Testis (tissue), 5 donors: Measurements from ENCODE around the gene HNF1A. TPM values are rescaled to one million over a fixed set of nuclear protein-coding genes. Genes with fewer than 3 reads are reported as not detected.
A peak's percentile ranks its signal among the peaks of the same experiment; 100 is the strongest.

Experiments
- DNase-seq: peaks from one replicate; pipeline ENCODE4 v3.0.0-alpha.2; 2019
- H3K27ac ChIP-seq, 2 donors: fragments of 200-600 bp; sonication (generic); one replicate each; pipeline ENCODE4 v1.5.1; 2019
- H3K27me3 ChIP-seq: fragments of 200-600 bp; sonication (generic); one replicate; pipeline ENCODE4 v1.5.1; 2019
- H3K36me3 ChIP-seq: fragments of 200-600 bp; sonication (generic); one replicate; pipeline ENCODE4 v1.5.1; 2017; ENCODE audit warnings: low read depth; ENCODE audit errors: missing control alignments
- H3K4me1 ChIP-seq: fragments of 200-600 bp; sonication (generic); one replicate; pipeline ENCODE4 v1.5.1; 2019
- H3K4me3 ChIP-seq, 2 donors: fragments of 200-600 bp; sonication (generic); one replicate each; pipeline ENCODE4 v1.5.1; 2017 to 2019
- H3K9me3 ChIP-seq: fragments of 200-600 bp; sonication (generic); one replicate; pipeline ENCODE4 v1.5.1; 2017
- CTCF ChIP-seq, 3 experiments: fragments of 450-650 bp in 2 of 3; fragments of 200-600 bp in 1 of 3; sonication (generic) in 1 of 3; IDR thresholded peaks; one replicate each; pipeline ENCODE4 v1.5.1; 2016 to 2019; ENCODE audit warnings: antibody characterized with exemption in 3 of 3, mild to moderate bottlenecking in 2 of 3, moderate library complexity in 1 of 3
- POLR2A ChIP-seq: fragments of 450-650 bp; IDR thresholded peaks from one replicate; pipeline ENCODE4 v1.6.1; 2017; ENCODE audit warnings: antibody characterized with exemption, mild to moderate bottlenecking, moderate library complexity
- WGBS, 2 donors: methylation state at CpG; one replicate each; pipeline ENCODE4 v1.1.5; 2018; 5-methylcytosine and 5-hydroxymethylcytosine counted together
- intact Hi-C: fragments of 100-400 bp; cut with DNase I; formaldehyde crosslinking; loops from one replicate; pipeline ENCODE4 v1.15.1; 2023; ENCODE audit warnings: low total_unique reads
- long read RNA-seq, 2 donors: transcript quantifications; one replicate each; lab custom pipeline, GENCODE V29; 2026
- polyA plus RNA-seq: library from polyadenylated mRNA; stranded (reverse); fragments of 350-450 nt; fragmentation: Illumina TruSeq; extraction: RNeasy Lipid Tissue Mini Kit (QIAGEN cat#74804); gene quantifications from one replicate; pipeline ENCODE4 v1.2.3, GENCODE V29; 2014; ENCODE audit warnings: low read depth, low replicate concordance; ENCODE audit not compliant: insufficient read depth
- total RNA-seq, 2 donors: library from RNA; depleted of rRNA; stranded (reverse); fragments of >200 nt; gene quantifications; one replicate each; pipeline ENCODE4 v1.2.3, GENCODE V29; 2016

Gene HNF1A
- total RNA-seq, result under 1 TPM; 0.79 to 0.81 TPM
- 0.70 TPM for polyA plus RNA-seq
- long read RNA-seq, donor 1, result 0 reads
- long read RNA-seq, donor 2, result 0 reads

- TF ChIP-seq CTCF (IDR thresholded peaks at IDR 0.05) (no peak), POLR2A (no peak)
- H3K4me3 ChIP-seq, result no peak within 1 kb of the TSS
- no peaks in the 10 kb centered on the region for H3K36me3 ChIP-seq
- no peaks in the 10 kb centered on the region for H3K27me3 ChIP-seq
- peak; percentile 22 for DNase-seq
- intact Hi-C loops, result loop anchor here (10.0 kb wide), 1 partner anchor 334 kb away; the partner anchor contains the start of gene CABP1
- H3K4me1 ChIP-seq, result no peaks in the 10 kb centered on the region
- 58% methylated on average over 17 to 31 of the region's 40 CpGs for WGBS, 2 donors
- no peak within 1 kb of the TSS for H3K27ac ChIP-seq
- no peaks in the 10 kb centered on the region for H3K9me3 ChIP-seq
Observed at GRCh38 chr12:120978296-120979219, at the start of gene HNF1A. Gene HNF1A (plus strand): TSS chr12:120978543. CDS start chr12:120978769, 226 bp downstream.

DNA sequence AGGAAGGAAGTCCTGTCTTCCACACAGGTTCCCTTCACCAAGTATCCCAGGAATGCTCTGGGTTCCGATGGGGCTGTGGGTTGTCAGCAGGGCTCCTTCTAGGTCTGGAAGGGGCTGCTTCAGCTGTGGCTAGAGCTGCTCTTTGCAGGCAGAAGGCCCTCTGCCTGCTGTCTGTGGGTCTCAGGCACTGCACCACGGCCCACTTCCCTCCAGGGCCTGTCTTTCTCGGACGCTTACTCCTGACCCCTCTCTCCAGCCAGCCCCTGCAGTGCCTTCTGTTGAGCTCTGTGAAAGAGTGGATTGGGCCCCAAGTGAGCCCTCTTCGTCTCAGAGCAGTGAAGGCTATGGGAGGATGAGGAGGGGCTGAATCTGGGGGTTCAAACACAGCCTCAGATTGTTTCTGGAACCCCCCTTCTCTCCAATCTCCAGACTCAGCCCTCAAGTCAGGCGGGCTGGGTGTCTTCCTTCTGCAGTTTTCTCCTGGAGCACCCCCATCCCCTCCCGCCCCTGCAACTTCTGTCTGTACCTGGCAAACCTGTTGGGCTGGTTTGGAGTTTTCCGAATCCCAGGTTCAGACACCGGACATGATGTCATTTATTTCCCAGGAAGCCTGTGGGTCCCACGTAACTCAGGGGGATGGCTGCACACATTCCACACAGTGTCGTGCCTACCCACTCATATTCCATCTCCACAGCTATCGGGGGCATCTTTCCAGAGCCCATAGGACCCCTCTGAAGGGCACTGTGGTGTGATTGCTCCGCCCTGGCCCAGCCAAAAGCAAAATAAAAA lies 49.3 kb upstream of the HNF1A start:
- TF ChIP-seq CTCF (IDR thresholded peaks at IDR 0.05), result no peak
- no peak for TF ChIP-seq POLR2A
- no peak overlapping the region for H3K27ac ChIP-seq
- 81 to 87% methylated on average over 12 to 13 of the region's 13 CpGs for WGBS, 2 donors
- intact Hi-C loops, result no loop called here
- no peaks in the 10 kb centered on the region for H3K9me3 ChIP-seq
- H3K4me3 ChIP-seq, result no peak overlapping the region
- no peaks in the 10 kb centered on the region for H3K27me3 ChIP-seq
- no peaks in the 10 kb centered on the region for H3K4me1 ChIP-seq
- H3K36me3 ChIP-seq, result no peaks in the 10 kb centered on the region
- DNase-seq, result no peak

- Histone ChIP-seq H3K9me3 (no peaks in the 10 kb centered on the region), H3K27me3 (no peaks in the 10 kb centered on the region), H3K27ac (no peak overlapping the region), H3K36me3 (no peaks in the 10 kb centered on the region), H3K4me1 (no peaks in the 10 kb centered on the region), H3K4me3 (no peak overlapping the region)
- no peak for TF ChIP-seq CTCF (IDR thresholded peaks at IDR 0.05)
- TF ChIP-seq POLR2A, result no peak
- intact Hi-C loops, result no loop called here
- 94 to 98% methylated on average over 5 of the region's 5 CpGs for WGBS, 2 donors
- DNase-seq, result no peak
Observed at GRCh38 chr12:120930032-120930431, 48.3 kb upstream of the HNF1A start.

DNA sequence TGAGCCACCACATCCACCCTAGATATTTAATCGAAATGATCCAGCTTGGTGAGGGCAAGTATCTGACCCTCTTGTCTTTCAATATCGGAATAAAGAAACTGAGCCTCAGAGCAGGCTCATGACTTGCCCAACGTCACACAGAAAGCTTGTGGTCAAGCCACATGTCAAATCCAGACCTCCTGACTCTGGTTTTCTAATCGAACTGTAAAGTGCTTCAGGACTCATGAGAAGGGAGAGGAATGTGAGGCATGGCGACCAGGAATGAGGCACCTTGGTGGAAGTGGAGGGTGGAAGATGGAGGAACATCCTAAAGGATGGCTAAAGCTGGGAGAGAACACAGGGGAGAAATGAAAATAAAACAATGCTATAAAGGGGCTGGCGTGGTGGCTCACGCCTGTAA lies 46.3 kb upstream of the HNF1A start:
- WGBS, 2 donors, result 83 to 85% methylated on average over 7 of the region's 7 CpGs
- intact Hi-C loops, result no loop called here
- Histone ChIP-seq H3K9me3 (no peaks in the 10 kb centered on the region), H3K27me3 (no peaks in the 10 kb centered on the region), H3K36me3 (no peaks in the 10 kb centered on the region), H3K4me3 (no peak overlapping the region), H3K4me1 (no peaks in the 10 kb centered on the region), H3K27ac (no peak overlapping the region)
- DNase-seq, result no peak
- no peak for TF ChIP-seq POLR2A
- TF ChIP-seq CTCF (IDR thresholded peaks at IDR 0.05), result no peak
